Mesodermal cell (in vitro differentiated cells): Measurements from ENCODE around the gene CALN1.
"Not testable (repeated sequence)": the region's sequence is repeated elsewhere in the genome, so short reads cannot be mapped to it uniquely, and the experiment has no call there.

Source experiments
- H3K27ac ChIP-seq: 2 replicates; pipeline ENCODE4 v1.7.0; 2013; ENCODE audit warnings: mild to moderate bottlenecking, low read depth, low read length, moderate library complexity; ENCODE audit not compliant: severe bottlenecking
- H3K36me3 ChIP-seq: 2 replicates; pipeline ENCODE4 v1.7.1; 2013; ENCODE audit warnings: mild to moderate bottlenecking, low read length, moderate library complexity; ENCODE audit not compliant: control insufficient read depth, insufficient read depth
- H3K4me1 ChIP-seq: one replicate; pipeline ENCODE4 v1.7.1; 2013; ENCODE audit warnings: mild to moderate bottlenecking, low read length; ENCODE audit not compliant: insufficient read depth, control insufficient read depth, poor library complexity, severe bottlenecking
- H3K4me3 ChIP-seq: 2 replicates; pipeline ENCODE4 v1.7.0; 2013; ENCODE audit warnings: low read length, control low read depth, mild to moderate bottlenecking; ENCODE audit not compliant: insufficient read depth, poor library complexity, severe bottlenecking; ENCODE audit errors: extremely low read depth
- H3K9me3 ChIP-seq: 2 replicates; pipeline ENCODE4 v1.7.1; 2013; ENCODE audit warnings: mild to moderate bottlenecking, low read length, moderate library complexity; ENCODE audit not compliant: control insufficient read depth
- WGBS, 2 experiments: methylation state at CpG; one replicate each; pipeline ENCODE4 v1.1.5; 2013; ENCODE audit warnings: missing lambda C conversion rate in 2 of 2; ENCODE audit not compliant: insufficient coverage in 2 of 2; 5-methylcytosine and 5-hydroxymethylcytosine counted together

The CALN1 gene

GRCh38 chr7:71962636-71963035, 449.5 kb downstream of the CALN1 start:
- H3K27ac ChIP-seq: no peak overlapping the region
- 83% methylated on average over 1 of the region's 3 CpGs; no CpG with 5 or more reads in 1 of the 2 experiments for WGBS, 2 experiments
- no peaks in the 10 kb centered on the region for H3K4me1 ChIP-seq
- H3K36me3 ChIP-seq: no peaks in the 10 kb centered on the region
- no peak overlapping the region for H3K4me3 ChIP-seq
- no peaks in the 10 kb centered on the region for H3K9me3 ChIP-seq

GRCh38 chr7:71961283-71961682, 450.9 kb downstream of the CALN1 start:
- 78 to 80% methylated on average over 2 to 3 of the region's 4 CpGs for WGBS, 2 experiments

DNA sequence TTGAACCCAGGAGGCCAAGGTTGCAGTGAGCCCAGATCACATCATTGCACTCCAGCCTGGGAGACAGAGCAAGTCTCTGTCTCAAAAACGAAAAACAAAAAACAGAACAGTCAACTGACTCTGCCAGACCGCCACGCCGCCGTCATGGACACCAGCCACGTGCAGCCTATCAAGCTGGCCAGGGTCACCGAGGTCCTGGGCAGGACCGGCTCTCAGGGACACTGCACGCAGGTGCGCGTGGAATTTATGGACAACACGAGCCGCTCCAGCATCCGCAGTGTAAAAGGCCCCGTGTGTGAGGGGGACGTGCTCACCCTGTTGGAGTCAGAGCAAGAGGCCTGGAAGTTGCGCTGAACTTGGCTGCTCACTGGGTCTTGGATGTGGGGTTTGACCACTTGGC, 470.0 kb downstream of the CALN1 start:
- Histone ChIP-seq H3K27ac (no peak overlapping the region), H3K9me3 (no peaks in the 10 kb centered on the region), H3K36me3 (no peaks in the 10 kb centered on the region), H3K4me1 (no peaks in the 10 kb centered on the region), H3K4me3 (no peak overlapping the region)
- 89 to 93% methylated on average over 16 to 17 of the region's 17 CpGs for WGBS, 2 experiments

More at GRCh38 chr7:71961283-71961682, 450.9 kb downstream of the CALN1 start:
- Histone ChIP-seq H3K4me3 (no peak overlapping the region), H3K27ac (no peak overlapping the region), H3K36me3 (no peaks in the 10 kb centered on the region), H3K9me3 (no peaks in the 10 kb centered on the region), H3K4me1 (no peaks in the 10 kb centered on the region)

DNA sequence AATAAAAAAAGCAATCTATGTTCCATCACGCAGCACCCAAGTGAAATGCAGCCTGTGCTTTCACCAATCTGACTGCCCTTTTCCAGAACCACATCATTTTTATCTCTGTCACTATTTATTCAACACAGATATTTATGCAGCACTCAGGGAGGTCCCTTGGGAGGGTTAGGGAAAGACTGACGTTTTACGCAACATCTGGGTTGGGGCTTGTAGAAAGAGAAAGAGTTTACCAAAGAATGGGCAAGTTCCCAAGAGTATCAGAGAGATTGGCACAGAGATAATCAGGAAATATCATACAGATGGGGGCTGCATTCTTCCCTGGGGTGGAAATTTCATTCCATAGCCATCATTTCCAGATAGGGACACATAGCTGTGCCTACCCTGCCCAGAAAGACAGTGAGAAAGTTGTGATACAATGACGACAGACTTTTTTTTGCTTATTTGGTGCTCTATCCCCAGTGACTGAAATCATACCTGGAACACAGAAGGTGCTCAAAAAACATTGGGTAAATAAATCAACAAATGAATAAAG, 474.2 kb downstream of the CALN1 start:
- H3K4me3 ChIP-seq: no peak overlapping the region
- 85 to 90% methylated on average over 2 to 3 of the region's 4 CpGs for WGBS, 2 experiments
- H3K36me3 ChIP-seq: no peaks in the 10 kb centered on the region
- no peaks in the 10 kb centered on the region for H3K4me1 ChIP-seq
- H3K27ac ChIP-seq: no peak overlapping the region
- H3K9me3 ChIP-seq: no peaks in the 10 kb centered on the region

DNA sequence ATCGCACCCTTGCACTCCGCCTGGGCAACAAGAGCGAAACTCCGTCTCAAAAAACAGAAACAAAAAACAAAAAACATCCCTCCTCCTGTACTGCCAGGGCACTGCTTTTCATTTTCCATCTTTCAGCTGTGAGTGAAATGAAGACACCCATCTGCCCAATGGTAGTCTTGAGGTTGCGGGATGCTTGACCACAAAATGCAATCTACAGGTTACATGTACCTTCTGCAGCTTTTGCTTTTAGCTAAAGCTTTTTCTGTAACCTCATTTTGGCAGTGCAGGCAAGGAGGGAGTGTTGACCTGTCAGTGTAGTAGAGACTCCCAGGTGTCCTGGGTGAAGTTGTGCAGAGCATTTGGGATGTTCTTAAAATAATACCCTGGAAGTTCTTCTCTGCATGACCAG, 476.5 kb downstream of the CALN1 start:
- Histone ChIP-seq H3K36me3 (no peaks in the 10 kb centered on the region), H3K4me1 (no peaks in the 10 kb centered on the region), H3K4me3 (no peak overlapping the region), H3K27ac (no peak overlapping the region), H3K9me3 (no peaks in the 10 kb centered on the region)
- 86 to 100% methylated on average over 1 to 3 of the region's 5 CpGs for WGBS, 2 experiments

DNA sequence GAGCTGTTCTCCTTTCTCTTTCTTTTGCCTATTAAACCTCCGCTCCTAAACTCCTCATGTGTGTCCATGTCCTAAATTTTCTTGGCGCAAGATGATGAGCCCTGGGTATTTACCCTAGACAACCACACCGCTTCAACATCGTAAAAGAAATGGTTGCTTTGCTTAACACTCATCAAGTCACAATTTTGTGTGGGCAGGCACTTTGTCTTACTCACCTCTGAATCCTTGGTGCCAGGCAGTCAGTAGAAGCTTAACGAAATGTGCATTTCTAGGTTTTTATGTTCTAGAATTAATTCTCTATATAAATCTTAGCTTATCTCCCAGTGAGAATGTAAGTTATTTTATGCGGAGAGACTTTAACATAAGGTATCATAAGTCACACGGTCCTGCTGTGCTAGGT, 478.7 kb downstream of the CALN1 start:
- 100% methylated on average over 5 of the region's 7 CpGs for WGBS, 2 experiments
- H3K4me1 ChIP-seq: no peaks in the 10 kb centered on the region

DNA sequence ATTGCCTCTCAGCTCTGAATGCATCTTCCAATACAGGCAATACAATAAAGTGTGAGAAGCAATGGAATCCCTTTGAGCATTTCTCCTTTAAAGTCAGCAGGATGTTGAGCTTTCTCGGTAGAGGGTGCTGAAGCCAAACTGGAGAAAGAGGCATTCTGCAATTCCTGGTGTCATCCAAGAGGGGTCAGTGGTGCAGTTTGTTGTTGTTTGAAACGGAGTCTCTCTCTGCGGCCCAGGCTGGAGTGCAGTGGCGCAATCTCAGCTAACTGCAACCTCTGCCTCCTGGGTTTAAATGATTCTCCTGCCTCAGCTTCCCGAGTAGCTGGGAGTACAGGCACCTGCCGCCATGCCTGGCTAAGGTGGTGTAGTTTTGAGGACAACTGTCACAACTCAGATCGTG, 486.5 kb downstream of the CALN1 start:
- WGBS, 2 experiments: 38 to 48% methylated on average over 4 to 6 of the region's 7 CpGs
- no peaks in the 10 kb centered on the region for H3K36me3 ChIP-seq
- no peak overlapping the region for H3K27ac ChIP-seq
- H3K4me1 ChIP-seq: no peaks in the 10 kb centered on the region
- peaks cover 12% of the 10 kb centered on the region for H3K9me3 ChIP-seq
- no peak overlapping the region for H3K4me3 ChIP-seq

More for the DNA sequence above, 478.7 kb downstream of the CALN1 start:
- no peaks in the 10 kb centered on the region for H3K9me3 ChIP-seq
- no peak overlapping the region for H3K27ac ChIP-seq
- no peak overlapping the region for H3K4me3 ChIP-seq
- H3K36me3 ChIP-seq: no peaks in the 10 kb centered on the region

DNA sequence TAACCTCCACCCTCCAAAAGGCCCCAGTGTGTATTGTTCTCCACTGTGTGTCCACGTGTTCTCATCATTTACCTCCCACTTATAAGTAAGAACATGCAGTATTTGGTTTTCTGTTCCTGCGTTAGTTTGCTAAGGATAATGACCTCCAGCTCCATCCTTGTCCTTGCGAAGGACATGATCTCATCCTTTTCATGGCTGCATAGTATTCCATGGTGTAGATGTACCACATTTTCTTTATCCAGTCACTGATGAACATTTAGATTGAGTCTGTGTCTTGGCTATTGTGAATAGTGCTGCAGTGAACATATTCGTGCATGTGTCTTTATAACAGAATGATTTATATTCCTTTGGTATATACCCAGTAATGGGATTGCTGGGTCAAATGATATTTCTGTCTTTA, 497.9 kb downstream of the CALN1 start:
- H3K4me3 ChIP-seq, H3K27ac ChIP-seq, H3K9me3 ChIP-seq, H3K4me1 ChIP-seq, H3K36me3 ChIP-seq: not testable (repeated sequence)
- WGBS, 2 experiments: 63% methylated on average over 2 of the region's 4 CpGs; no CpG with 5 or more reads in 1 of the 2 experiments

DNA sequence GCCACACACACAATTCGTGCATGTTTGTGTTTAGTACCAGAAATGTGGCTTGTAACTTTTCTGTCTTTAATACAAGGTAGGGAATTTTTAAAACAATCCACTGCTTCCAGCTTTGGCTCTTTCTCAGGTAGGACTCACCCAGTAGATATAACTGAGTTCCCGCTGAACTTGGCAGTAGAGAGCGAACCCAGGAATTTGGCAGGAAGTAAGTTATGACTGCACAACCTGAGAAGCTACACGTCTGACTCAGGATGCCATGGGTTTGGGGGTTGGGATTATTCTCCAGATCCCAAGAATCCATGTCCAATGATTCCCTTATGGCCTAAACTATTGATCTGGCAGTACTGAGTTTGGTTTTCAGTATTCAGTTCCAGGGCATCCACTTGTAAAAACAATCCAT, 499.7 kb downstream of the CALN1 start:
- WGBS, 2 experiments: 88 to 100% methylated on average over 1 to 2 of the region's 4 CpGs
- Histone ChIP-seq H3K36me3 (no peaks in the 10 kb centered on the region), H3K4me1 (no peaks in the 10 kb centered on the region), H3K27ac (no peak overlapping the region), H3K4me3 (no peak overlapping the region), H3K9me3 (no peaks in the 10 kb centered on the region)

GRCh38 chr7:71911051-71911450, 501.1 kb downstream of the CALN1 start:
- Histone ChIP-seq H3K9me3 (no peaks in the 10 kb centered on the region), H3K4me3 (no peak overlapping the region), H3K27ac (no peak overlapping the region), H3K36me3 (no peaks in the 10 kb centered on the region), H3K4me1 (no peaks in the 10 kb centered on the region)
- 82 to 90% methylated on average over 2 to 4 of the region's 5 CpGs for WGBS, 2 experiments

- Histone ChIP-seq H3K4me1 (no peaks in the 10 kb centered on the region), H3K36me3 (no peaks in the 10 kb centered on the region), H3K27ac (no peak overlapping the region), H3K4me3 (no peak overlapping the region), H3K9me3 (no peaks in the 10 kb centered on the region)
- 67 to 75% methylated on average over 1 of the region's 1 CpG for WGBS, 2 experiments
These were observed 506.3 kb downstream of the CALN1 start for GRCh38 chr7:71905821-71906220.
